PC-9 (cell line): ENCODE results near the gene SRBD1. TPM values are rescaled to one million over a fixed set of nuclear protein-coding genes. Genes with fewer than 3 reads are reported as not detected.

Experiments used
- BruUV-seq: library from RNA; stranded (reverse); fragments of 400-500 nt; replicated peaks from 2 replicates; lab custom pipeline; 2021; lab: Mats Ljungman, UMichigan
- CTCF ChIA-PET: fragments of 300-600 bp; sonication (Branson Sonifier 250); formaldehyde crosslinking; loops from one replicate; lab custom pipeline; 2022; ENCODE audit warnings: antibody characterized with exemption; lab: Charles Lee
- POLR2A ChIA-PET: fragments of 300-600 bp; sonication (Branson Sonifier 250); formaldehyde crosslinking; loops from one replicate; lab custom pipeline; 2022; ENCODE audit warnings: antibody characterized with exemption; ENCODE audit not compliant: unreplicated experiment; lab: Charles Lee
- DNase-seq, 2 experiments: peaks; one replicate each; pipeline versions ENCODE4 v3.0.0 to v3.0.0-alpha.2; 2015 to 2022; ENCODE audit warnings: mixed read lengths in 1 of 2
- H2AFZ ChIP-seq: fragments of 200-600 bp; sonication (generic); 2 replicates; pipeline ENCODE4 v1.8.1; 2017; ENCODE audit warnings: antibody characterized with exemption
- H3F3A ChIP-seq: fragments of 200-600 bp; sonication (generic); 2 replicates; pipeline ENCODE4 v1.8.1; 2017; ENCODE audit warnings: antibody characterized with exemption, mild to moderate bottlenecking, low read depth; ENCODE audit not compliant: insufficient read depth
- H3K27ac ChIP-seq: fragments of 200-600 bp; sonication (generic); 2 replicates; pipeline ENCODE4 v1.6.1; 2016; ENCODE audit warnings: mixed run types
- H3K27me3 ChIP-seq: fragments of 200-600 bp; sonication (generic); 2 replicates; pipeline ENCODE4 v1.6.1; 2016; ENCODE audit warnings: low read depth, mixed run types; ENCODE audit not compliant: insufficient read depth
- H3K36me3 ChIP-seq: fragments of 200-600 bp; sonication (generic); 2 replicates; pipeline ENCODE4 v1.6.1; 2016; ENCODE audit warnings: low read depth, mixed run types
- H3K4me1 ChIP-seq: fragments of 200-600 bp; sonication (generic); replicated peaks from 2 replicates; pipeline ENCODE4 v1.6.1; 2016; ENCODE audit warnings: mixed run types; ENCODE audit not compliant: insufficient read depth
- H3K4me2 ChIP-seq: fragments of 200-600 bp; sonication (generic); 2 replicates; pipeline ENCODE4 v1.6.1; 2017; ENCODE audit warnings: mixed run types
- H3K4me3 ChIP-seq: fragments of 200-600 bp; sonication (generic); 2 replicates; pipeline ENCODE4 v1.6.1; 2016; ENCODE audit warnings: mixed run types
- H3K79me2 ChIP-seq: fragments of 200-600 bp; sonication (generic); 2 replicates; pipeline ENCODE4 v1.6.1; 2017; ENCODE audit warnings: low read depth, mixed run types
- H3K9me2 ChIP-seq: fragments of 200-600 bp; sonication (generic); 2 replicates; pipeline ENCODE4 v1.8.1; 2017; ENCODE audit warnings: mild to moderate bottlenecking; ENCODE audit not compliant: insufficient read depth
- H3K9me3 ChIP-seq: fragments of 200-600 bp; sonication (generic); 2 replicates; pipeline ENCODE4 v1.8.1; 2016; ENCODE audit warnings: low read depth; ENCODE audit not compliant: insufficient read depth
- H4K20me1 ChIP-seq: fragments of 200-600 bp; sonication (generic); 2 replicates; pipeline ENCODE4 v1.8.1; 2017; ENCODE audit not compliant: insufficient read depth
- EZH2 ChIP-seq: fragments of 200-600 bp; sonication (generic); IDR thresholded peaks from 2 replicates; pipeline ENCODE4 v1.8.0; 2017; ENCODE audit warnings: antibody characterized with exemption, low read depth
- intact Hi-C: fragments of 100-400 bp; cut with micrococcal nuclease; formaldehyde crosslinking; loops from one replicate; pipeline ENCODE4 v1.10.0; 2022; ENCODE audit not compliant: unreplicated experiment
- total RNA-seq: library from RNA; stranded (reverse); gene quantifications from 2 replicates; pipeline ENCODE4 v1.2.3, GENCODE V29; 2021
- TF ChIP-seq, protein P1 (sequence below): fragments of 200-600 bp; sonication (generic); conservative IDR thresholded peaks from 2 replicates; pipeline ENCODE4 v1.6.1; 2017; ENCODE audit warnings: mixed run types, antibody characterized with exemption, mild to moderate bottlenecking, moderate library complexity

The SRBD1 gene
- total RNA-seq, 1 experiment from 2014 or later, result 17.8 TPM

DNA sequence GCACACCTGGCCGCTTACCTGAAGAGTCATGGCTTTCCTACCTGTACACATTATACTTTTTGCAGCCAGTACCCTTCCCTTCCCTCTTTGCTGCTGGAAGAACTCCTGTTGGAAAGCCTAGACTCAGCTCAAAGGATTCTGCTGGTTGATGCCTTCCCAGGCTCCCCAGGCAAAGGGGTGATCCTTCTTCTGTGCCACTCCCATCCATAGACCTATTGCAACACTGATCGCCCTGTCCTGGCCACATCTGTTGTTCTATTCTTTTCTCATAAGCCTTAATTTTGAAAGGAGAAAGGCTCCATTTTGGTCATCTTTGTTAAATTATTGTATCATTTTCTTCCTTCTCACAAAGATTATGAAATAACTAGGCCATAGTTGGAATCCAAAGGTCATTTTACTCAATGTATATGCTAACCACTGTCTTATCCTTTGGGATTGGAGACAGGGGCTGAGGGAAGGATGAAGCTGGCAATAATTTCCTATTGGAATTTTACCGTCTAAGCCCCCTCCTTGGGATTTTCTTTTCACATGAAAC, 37.0 kb upstream of the SRBD1 start:
- no peak overlapping the region for H3K4me3 ChIP-seq
- intact Hi-C loops, result no loop called here
- BruUV-seq, result no TSS peak
- no peaks in the 10 kb centered on the region; the same call in 1 of the 2 replicates for H3K9me3 ChIP-seq
- H3F3A ChIP-seq, result peaks cover 23% of the 10 kb centered on the region
- POLR2A ChIA-PET, result no interaction called here
- no peak for DNase-seq
- peaks cover 12% of the 10 kb centered on the region for H3K4me1 ChIP-seq
- TF ChIP-seq, protein P1, sequence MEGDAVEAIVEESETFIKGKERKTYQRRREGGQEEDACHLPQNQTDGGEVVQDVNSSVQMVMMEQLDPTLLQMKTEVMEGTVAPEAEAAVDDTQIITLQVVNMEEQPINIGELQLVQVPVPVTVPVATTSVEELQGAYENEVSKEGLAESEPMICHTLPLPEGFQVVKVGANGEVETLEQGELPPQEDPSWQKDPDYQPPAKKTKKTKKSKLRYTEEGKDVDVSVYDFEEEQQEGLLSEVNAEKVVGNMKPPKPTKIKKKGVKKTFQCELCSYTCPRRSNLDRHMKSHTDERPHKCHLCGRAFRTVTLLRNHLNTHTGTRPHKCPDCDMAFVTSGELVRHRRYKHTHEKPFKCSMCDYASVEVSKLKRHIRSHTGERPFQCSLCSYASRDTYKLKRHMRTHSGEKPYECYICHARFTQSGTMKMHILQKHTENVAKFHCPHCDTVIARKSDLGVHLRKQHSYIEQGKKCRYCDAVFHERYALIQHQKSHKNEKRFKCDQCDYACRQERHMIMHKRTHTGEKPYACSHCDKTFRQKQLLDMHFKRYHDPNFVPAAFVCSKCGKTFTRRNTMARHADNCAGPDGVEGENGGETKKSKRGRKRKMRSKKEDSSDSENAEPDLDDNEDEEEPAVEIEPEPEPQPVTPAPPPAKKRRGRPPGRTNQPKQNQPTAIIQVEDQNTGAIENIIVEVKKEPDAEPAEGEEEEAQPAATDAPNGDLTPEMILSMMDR, result no peak
- TF ChIP-seq EZH2, result no peak
- CTCF ChIA-PET, result interaction anchor here (0.6 kb wide), 1 partner anchor 13 kb away, joined by 3 read pairs; no protein-coding TSS in a partner anchor
- H3K79me2 ChIP-seq, result peaks cover 15% of the 10 kb centered on the region
- H4K20me1 ChIP-seq, result no peaks in the 10 kb centered on the region
- no peaks in the 10 kb centered on the region for H3K9me2 ChIP-seq
- H3K36me3 ChIP-seq, result no peaks in the 10 kb centered on the region
- H2AFZ ChIP-seq, result no peak overlapping the region
- H3K4me2 ChIP-seq, result no peak overlapping the region
- H3K27ac ChIP-seq, result no peak overlapping the region
- H3K27me3 ChIP-seq, result no peaks in the 10 kb centered on the region

- Histone ChIP-seq H3K27ac (no peak overlapping the region), H3K79me2 (peaks cover 8% of the 10 kb centered on the region), H3K9me3 (no peaks in the 10 kb centered on the region; the same call in 1 of the 2 replicates), H3K9me2 (no peaks in the 10 kb centered on the region), H3K4me3 (no peak overlapping the region), H3K36me3 (no peaks in the 10 kb centered on the region), H3K4me1 (peaks cover 9% of the 10 kb centered on the region; the same call in 1 of the 2 replicates), H3F3A (peaks cover 23% of the 10 kb centered on the region), H4K20me1 (no peaks in the 10 kb centered on the region), H3K27me3 (no peaks in the 10 kb centered on the region), H3K4me2 (no peak overlapping the region), H2AFZ (no peak overlapping the region)
- ChIA-PET CTCF (no interaction called here), POLR2A (no interaction called here)
- intact Hi-C loops, result no loop called here
- BruUV-seq, result no TSS peak
- no peak for TF ChIP-seq EZH2
- TF ChIP-seq, protein P1, result no peak
- no peak for DNase-seq
Measured at GRCh38 chr2:45647356-45647755, 36.3 kb upstream of the SRBD1 start.

DNA sequence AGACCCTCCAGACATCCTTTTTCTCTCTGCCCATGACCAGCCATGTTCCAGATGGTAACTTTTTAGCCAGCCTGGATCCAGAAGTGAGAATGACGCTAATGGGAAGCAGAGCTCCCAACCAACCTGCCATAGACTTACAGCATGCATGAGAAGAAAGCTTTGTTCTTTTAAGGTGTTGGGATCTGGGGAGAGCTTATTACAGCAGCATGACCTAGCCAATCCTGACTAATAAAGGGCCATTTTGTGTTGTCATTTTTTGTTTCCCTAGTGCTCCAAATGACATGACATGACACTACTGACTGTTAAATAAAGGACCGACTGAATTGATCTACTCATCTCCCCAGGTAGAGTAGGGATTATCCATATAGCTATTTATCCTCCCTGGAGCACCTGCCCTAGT, 35.2 kb upstream of the SRBD1 start:
- H3K9me3 ChIP-seq, result no peaks in the 10 kb centered on the region; the same call in 1 of the 2 replicates
- no peaks in the 10 kb centered on the region for H4K20me1 ChIP-seq
- no peak for DNase-seq
- no peak overlapping the region for H3K4me3 ChIP-seq
- H3K4me2 ChIP-seq, result no peak overlapping the region
- peaks cover 9% of the 10 kb centered on the region; the same call in 1 of the 2 replicates for H3K4me1 ChIP-seq
- POLR2A ChIA-PET, result interaction anchor here (0.5 to 0.7 kb wide), 2 partner anchors 15 to 414 kb away, joined by 5 to 8 read pairs; no protein-coding TSS in a partner anchor
- no peaks in the 10 kb centered on the region for H3K36me3 ChIP-seq
- H3K27ac ChIP-seq, result no peak overlapping the region
- intact Hi-C loops, result no loop called here
- H3K79me2 ChIP-seq, result no peaks in the 10 kb centered on the region
- TF ChIP-seq, protein P1, result no peak
- no peak for TF ChIP-seq EZH2
- no peaks in the 10 kb centered on the region for H3K27me3 ChIP-seq
- H3F3A ChIP-seq, result peaks cover 23% of the 10 kb centered on the region
- H2AFZ ChIP-seq, result no peak overlapping the region
- H3K9me2 ChIP-seq, result no peaks in the 10 kb centered on the region
- CTCF ChIA-PET, result no interaction called here
- BruUV-seq, result no TSS peak
